Measurements from ENCODE around the gene NR2C2. TPM values are rescaled to one million over a fixed set of nuclear protein-coding genes. Genes with fewer than 3 reads are reported as not detected.
A peak's percentile ranks its signal among the peaks of the same experiment; 100 is the strongest.

The NR2C2 gene
- total RNA-seq, 4 donors from 2014 or later, result 33.3 to 91.6 (median 51.5) TPM

DNA sequence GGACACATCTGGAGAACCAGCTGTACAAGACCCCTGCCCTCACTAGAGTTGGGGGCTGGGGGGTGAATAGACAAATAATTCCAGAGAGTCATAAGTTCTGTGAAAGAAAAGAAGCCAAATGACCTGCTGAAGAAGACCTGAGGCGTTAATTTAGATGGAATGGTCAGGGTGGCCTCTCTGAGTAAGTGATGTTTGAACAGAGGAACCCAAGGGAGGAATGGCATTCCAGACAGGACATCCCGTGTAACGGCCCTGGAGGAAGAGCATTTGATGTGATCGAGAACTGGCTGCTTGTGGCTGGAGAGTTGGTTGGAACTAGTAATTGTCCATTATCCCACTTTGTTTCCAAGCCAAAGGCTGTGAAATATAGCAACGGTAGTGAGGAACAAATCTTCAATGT, 1.7 kb downstream of the NR2C2 start:
- no peaks in the 10 kb centered on the region for H3K27me3 ChIP-seq
- no peak for DNase-seq (ENCODE audit: low spot score in 2 of 2)
- peaks cover 42% of the 10 kb centered on the region for H3K4me1 ChIP-seq
- H3K36me3 ChIP-seq, result peaks cover 13% of the 10 kb centered on the region
- H3K9me3 ChIP-seq, result no peaks in the 10 kb centered on the region
- H3K27ac ChIP-seq, result peak overlapping the region; percentile 100
- H3K4me3 ChIP-seq, result peak overlapping the region; percentile 97
- 35% methylated on average over 5 of the region's 5 CpGs for WGBS
- TF ChIP-seq POLR2AphosphoS5 (IDR thresholded peaks at IDR 0.05), result no peak
- no peak for TF ChIP-seq CTCF (IDR thresholded peaks at IDR 0.05)
- TF ChIP-seq POLR2A (IDR thresholded peaks at IDR 0.05), result no peak
- no peak for TF ChIP-seq EP300 (IDR thresholded peaks at IDR 0.05)

- no peak for TF ChIP-seq CTCF (IDR thresholded peaks at IDR 0.05)
- no peak for TF ChIP-seq EP300 (IDR thresholded peaks at IDR 0.05)
- no peak for TF ChIP-seq POLR2AphosphoS5 (IDR thresholded peaks at IDR 0.05)
- no peak for TF ChIP-seq POLR2A (IDR thresholded peaks at IDR 0.05)
- no peak overlapping the region for H3K27ac ChIP-seq
- H3K4me3 ChIP-seq, result no peak overlapping the region
- WGBS, result 85% methylated on average over 2 of the region's 2 CpGs
- no peak for DNase-seq (ENCODE audit: low spot score in 2 of 2)
- no peaks in the 10 kb centered on the region for H3K27me3 ChIP-seq
- no peaks in the 10 kb centered on the region for H3K9me3 ChIP-seq
- peaks cover 3% of the 10 kb centered on the region for H3K36me3 ChIP-seq
- peaks cover 37% of the 10 kb centered on the region for H3K4me1 ChIP-seq
These were observed 2.9 kb downstream of the NR2C2 start for GRCh38 chr3:14950274-14950673.

DNA sequence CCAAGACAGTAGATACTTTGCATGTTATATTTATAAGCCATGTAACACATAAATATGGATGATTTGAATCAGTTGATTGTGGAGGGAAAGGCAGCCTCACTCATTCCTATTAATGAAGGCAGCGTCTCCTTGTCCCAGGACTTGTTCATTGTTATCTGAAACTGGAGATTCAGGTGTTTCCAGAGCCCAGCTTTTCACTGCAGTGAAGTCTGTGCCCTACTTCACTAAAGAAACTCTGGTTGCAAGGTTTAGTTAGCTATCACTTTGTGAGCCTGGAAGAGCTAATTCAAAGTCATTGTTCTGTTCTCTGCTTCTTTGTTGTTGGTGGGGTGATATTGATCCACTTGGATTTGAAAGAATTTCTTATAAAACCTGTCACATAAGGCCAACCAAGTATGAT, 9.8 kb downstream of the NR2C2 start:
- Histone ChIP-seq H3K9me3 (no peaks in the 10 kb centered on the region), H3K36me3 (peaks cover 10% of the 10 kb centered on the region), H3K27me3 (no peaks in the 10 kb centered on the region), H3K4me3 (no peak overlapping the region), H3K27ac (no peak overlapping the region), H3K4me1 (peaks cover 7% of the 10 kb centered on the region)
- TF ChIP-seq CTCF (IDR thresholded peaks at IDR 0.05), result no peak
- TF ChIP-seq EP300 (IDR thresholded peaks at IDR 0.05), result no peak
- no peak for TF ChIP-seq POLR2A (IDR thresholded peaks at IDR 0.05)
- no peak for TF ChIP-seq POLR2AphosphoS5 (IDR thresholded peaks at IDR 0.05)
- 87% methylated on average over 1 of the region's 1 CpG for WGBS
- DNase-seq (ENCODE audit: low spot score in 2 of 2), result no peak

GRCh38 chr3:14957925-14958324, 10.5 kb downstream of the NR2C2 start:
- DNase-seq (ENCODE audit: low spot score in 2 of 2), result no peak
- 23% methylated on average over 1 of the region's 1 CpG for WGBS
- Histone ChIP-seq H3K27me3 (no peaks in the 10 kb centered on the region), H3K9me3 (no peaks in the 10 kb centered on the region), H3K4me3 (no peak overlapping the region), H3K36me3 (peaks cover 10% of the 10 kb centered on the region), H3K4me1 (peaks cover 7% of the 10 kb centered on the region), H3K27ac (no peak overlapping the region)
- no peak for TF ChIP-seq CTCF (IDR thresholded peaks at IDR 0.05)
- no peak for TF ChIP-seq EP300 (IDR thresholded peaks at IDR 0.05)
- no peak for TF ChIP-seq POLR2A (IDR thresholded peaks at IDR 0.05)
- TF ChIP-seq POLR2AphosphoS5 (IDR thresholded peaks at IDR 0.05), result no peak

DNA sequence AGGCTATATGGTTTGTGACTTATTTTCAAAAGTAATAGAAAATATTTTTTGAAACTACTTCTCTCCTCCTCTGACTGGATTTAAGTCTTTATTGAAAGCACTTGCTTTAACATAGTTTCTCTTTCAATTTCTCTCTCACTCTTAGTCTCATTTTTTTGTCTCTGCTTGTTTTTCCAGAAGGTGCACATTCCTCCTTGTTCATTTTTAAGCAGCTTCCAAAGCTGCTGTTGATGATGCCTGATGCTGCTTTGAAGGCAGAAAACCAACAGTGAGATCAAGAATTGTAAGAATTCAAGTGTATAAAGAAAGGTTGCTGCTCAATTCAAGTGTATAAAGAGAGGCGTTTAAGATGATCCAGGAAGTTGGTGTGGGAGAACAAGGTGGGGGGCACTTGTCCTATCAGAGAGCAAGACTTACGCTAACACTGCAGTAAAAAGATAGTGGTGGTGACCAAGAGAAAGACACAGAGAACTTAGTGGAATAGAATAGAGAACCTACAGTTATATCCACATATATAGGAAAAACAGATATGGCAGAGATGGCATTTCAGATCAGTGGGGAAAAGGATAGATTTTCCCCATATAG, 12.1 kb downstream of the NR2C2 start:
- Histone ChIP-seq H3K4me3 (no peak overlapping the region), H3K27ac (no peak overlapping the region), H3K27me3 (no peaks in the 10 kb centered on the region), H3K9me3 (no peaks in the 10 kb centered on the region), H3K36me3 (peaks cover 10% of the 10 kb centered on the region), H3K4me1 (peaks cover 7% of the 10 kb centered on the region)
- no peak for TF ChIP-seq CTCF (IDR thresholded peaks at IDR 0.05)
- TF ChIP-seq POLR2A (IDR thresholded peaks at IDR 0.05), result no peak
- 74% methylated on average over 2 of the region's 2 CpGs for WGBS
- DNase-seq (ENCODE audit: low spot score in 2 of 2), result no peak
